Measurements from ENCODE around the gene ZNF335. TPM values are rescaled to one million over a fixed set of nuclear protein-coding genes. Genes with fewer than 3 reads are reported as not detected.
"Not testable (repeated sequence)": the region's sequence is repeated elsewhere in the genome, so short reads cannot be mapped to it uniquely, and the experiment has no call there.

ZNF335 gene
- total RNA-seq, 1 donor from 2014 or later: 7.2 TPM

GRCh38 chr20:45993197-45993951 is 21.4 kb upstream of the ZNF335 start:
- H3K36me3 ChIP-seq: no peaks in the 10 kb centered on the region
- H3K9me3 ChIP-seq (ENCODE audit: low read depth): no peaks in the 10 kb centered on the region
- no peaks in the 10 kb centered on the region for H3K27me3 ChIP-seq
- H3F3A ChIP-seq (ENCODE audit: low read depth): no peaks in the 10 kb centered on the region
- H3K4me2 ChIP-seq: no peak overlapping the region
- no peaks in the 10 kb centered on the region for H3K36me3 Mint-ChIP-seq
- H3K4me1 ChIP-seq: no peaks in the 10 kb centered on the region
- H3K4me3 ChIP-seq: no peak overlapping the region
- no peak overlapping the region for H3K27ac Mint-ChIP-seq
- no peak overlapping the region for H3K9ac ChIP-seq
- no peak overlapping the region for H3K4me3 Mint-ChIP-seq
- DNase-seq (ENCODE audit: low spot score): no peak
- no peaks in the 10 kb centered on the region for H4K20me1 ChIP-seq (ENCODE audit: low read depth)
- peaks cover 3% of the 10 kb centered on the region for H3K27me3 Mint-ChIP-seq (ENCODE audit: insufficient read depth, low read depth)
- H3K4me1 Mint-ChIP-seq: peaks cover 5% of the 10 kb centered on the region
- no peaks in the 10 kb centered on the region for H3K79me2 ChIP-seq (ENCODE audit: low read depth)
- no peaks in the 10 kb centered on the region for H3K9me3 Mint-ChIP-seq
- TF ChIP-seq CTCF (IDR thresholded peaks at IDR 0.05) (no peak), EZH2 (IDR thresholded peaks at IDR 0.05) (no peak), EZH2phosphoT487 (IDR thresholded peaks at IDR 0.05) (no peak)
- no peak overlapping the region for H2AFZ ChIP-seq (replicated peaks)
- no peak overlapping the region for H3K27ac ChIP-seq

- H3K36me3 Mint-ChIP-seq: no peaks in the 10 kb centered on the region
- H3K27ac Mint-ChIP-seq: no peak overlapping the region
- no peaks in the 10 kb centered on the region for H3K27me3 ChIP-seq
- TF ChIP-seq EZH2phosphoT487 (IDR thresholded peaks at IDR 0.05) (no peak), CTCF (IDR thresholded peaks at IDR 0.05) (no peak), EZH2 (IDR thresholded peaks at IDR 0.05) (no peak)
- H3K9me3 ChIP-seq (ENCODE audit: low read depth): no peaks in the 10 kb centered on the region
- H3K4me1 Mint-ChIP-seq: peaks cover 3% of the 10 kb centered on the region
- H3K27ac ChIP-seq: no peak overlapping the region
- no peak overlapping the region for H3K4me3 ChIP-seq
- no peak for DNase-seq (ENCODE audit: low spot score)
- H3K9ac ChIP-seq: no peak overlapping the region
- H3K27me3 Mint-ChIP-seq (ENCODE audit: insufficient read depth, low read depth): peaks cover 6% of the 10 kb centered on the region
- H4K20me1 ChIP-seq (ENCODE audit: low read depth): no peaks in the 10 kb centered on the region
- H3K36me3 ChIP-seq: no peaks in the 10 kb centered on the region
- H2AFZ ChIP-seq (replicated peaks): no peak overlapping the region
- no peaks in the 10 kb centered on the region for H3K9me3 Mint-ChIP-seq
- H3K4me2 ChIP-seq: no peak overlapping the region
- H3K4me3 Mint-ChIP-seq: no peak overlapping the region
- no peaks in the 10 kb centered on the region for H3K79me2 ChIP-seq (ENCODE audit: low read depth)
- H3F3A ChIP-seq (ENCODE audit: low read depth): peaks cover 4% of the 10 kb centered on the region
- H3K4me1 ChIP-seq: no peaks in the 10 kb centered on the region
Measured at GRCh38 chr20:45991616-45992015, 19.6 kb upstream of the ZNF335 start.

- H2AFZ ChIP-seq (replicated peaks); H4K20me1 ChIP-seq (ENCODE audit: low read depth); H3K9me3 ChIP-seq (ENCODE audit: low read depth); H3K79me2 ChIP-seq (ENCODE audit: low read depth); DNase-seq (ENCODE audit: low spot score); H3K27ac ChIP-seq; H3K9me3 Mint-ChIP-seq; H3K36me3 ChIP-seq; H3K4me3 ChIP-seq; H3K4me1 Mint-ChIP-seq; H3K4me1 ChIP-seq; H3K4me2 ChIP-seq; H3K9ac ChIP-seq; H3K27me3 ChIP-seq; H3F3A ChIP-seq (ENCODE audit: low read depth); H3K27ac Mint-ChIP-seq; H3K27me3 Mint-ChIP-seq (ENCODE audit: insufficient read depth, low read depth); H3K36me3 Mint-ChIP-seq; H3K4me3 Mint-ChIP-seq: not testable (repeated sequence)
Measured at GRCh38 chr20:45988830-45989229, 16.8 kb upstream of the ZNF335 start.

GRCh38 chr20:45987108-45987780 is 15.2 kb upstream of the ZNF335 start:
- DNase-seq (ENCODE audit: low spot score): peak; percentile 88
- Histone ChIP-seq H3K4me1 (no peaks in the 10 kb centered on the region), H3F3A (ENCODE audit: low read depth) (peaks cover 4% of the 10 kb centered on the region), H4K20me1 (ENCODE audit: low read depth) (no peaks in the 10 kb centered on the region), H3K27me3 (no peaks in the 10 kb centered on the region), H3K4me2 (no peak overlapping the region), H2AFZ (replicated peaks) (no peak overlapping the region), H3K9me3 (ENCODE audit: low read depth) (no peaks in the 10 kb centered on the region), H3K9ac (no peak overlapping the region), H3K4me3 (no peak overlapping the region), H3K27ac (no peak overlapping the region), H3K79me2 (ENCODE audit: low read depth) (no peaks in the 10 kb centered on the region), H3K36me3 (no peaks in the 10 kb centered on the region)
- Mint-ChIP-seq H3K27ac (no peak overlapping the region), H3K27me3 (ENCODE audit: insufficient read depth, low read depth) (peaks cover 2% of the 10 kb centered on the region), H3K4me1 (no peaks in the 10 kb centered on the region), H3K9me3 (no peaks in the 10 kb centered on the region), H3K36me3 (no peaks in the 10 kb centered on the region), H3K4me3 (peak overlapping the region; percentile 33)
- TF ChIP-seq EZH2phosphoT487 (IDR thresholded peaks at IDR 0.05) (no peak), CTCF (IDR thresholded peaks at IDR 0.05) (peak; percentile 90)
